SK-N-SH treated with all-trans-retinoic acid at 6 μM for 48 hours (cell line): ENCODE data around the gene LYSMD3.

Source experiments
- ARNTL ChIP-seq: fragments of 450-650 bp; formaldehyde crosslinking; IDR thresholded peaks from 2 replicates; pipeline ENCODE4 v1.5.0; 2020; ENCODE audit warnings: low read depth, mild to moderate bottlenecking, moderate library complexity, borderline replicate concordance
- GLIS3 ChIP-seq: fragments of 250-450 bp; sonication (Bioruptor Pico); IDR thresholded peaks from 2 replicates; pipeline ENCODE4 v1.5.0; 2020; ENCODE audit warnings: mild to moderate bottlenecking, moderate library complexity
- ISL1 ChIP-seq: fragments of 250-450 bp; sonication (Bioruptor Pico); IDR thresholded peaks from 2 replicates; pipeline ENCODE4 v2.1.2; 2022; ENCODE audit warnings: mild to moderate bottlenecking, moderate library complexity
- TF ChIP-seq, protein P1 (sequence below): fragments of 250-450 bp; sonication (Bioruptor Pico); IDR thresholded peaks from 2 replicates; pipeline ENCODE4 v1.5.1; 2020; ENCODE audit warnings: low read depth, mild to moderate bottlenecking, moderate library complexity

DNA sequence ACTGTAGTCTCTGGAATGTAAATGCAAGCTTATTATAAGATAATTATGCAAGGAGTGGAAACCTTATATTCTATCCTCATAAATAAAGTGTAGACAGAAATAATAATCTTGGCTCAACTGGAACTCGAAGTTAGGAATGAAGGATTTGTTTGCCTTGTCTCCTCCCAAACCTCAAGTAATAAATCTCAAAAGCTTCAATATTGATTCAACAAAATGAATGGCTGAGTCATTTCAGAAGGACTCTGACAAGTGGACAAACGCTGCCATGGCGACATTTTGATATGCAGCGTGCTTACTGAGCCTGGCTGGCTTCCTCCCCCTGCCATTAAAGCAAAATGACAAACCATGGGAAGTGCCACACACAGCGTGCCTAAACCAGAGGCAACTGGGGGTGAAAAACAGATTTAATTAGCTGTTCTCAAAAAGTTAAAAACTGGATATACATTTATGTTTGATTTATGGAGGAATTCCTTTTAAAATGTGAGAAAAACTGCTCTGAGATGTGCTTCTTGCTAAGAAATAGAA, 18.7 kb upstream of the LYSMD3 start:
- TF ChIP-seq, protein P1, sequence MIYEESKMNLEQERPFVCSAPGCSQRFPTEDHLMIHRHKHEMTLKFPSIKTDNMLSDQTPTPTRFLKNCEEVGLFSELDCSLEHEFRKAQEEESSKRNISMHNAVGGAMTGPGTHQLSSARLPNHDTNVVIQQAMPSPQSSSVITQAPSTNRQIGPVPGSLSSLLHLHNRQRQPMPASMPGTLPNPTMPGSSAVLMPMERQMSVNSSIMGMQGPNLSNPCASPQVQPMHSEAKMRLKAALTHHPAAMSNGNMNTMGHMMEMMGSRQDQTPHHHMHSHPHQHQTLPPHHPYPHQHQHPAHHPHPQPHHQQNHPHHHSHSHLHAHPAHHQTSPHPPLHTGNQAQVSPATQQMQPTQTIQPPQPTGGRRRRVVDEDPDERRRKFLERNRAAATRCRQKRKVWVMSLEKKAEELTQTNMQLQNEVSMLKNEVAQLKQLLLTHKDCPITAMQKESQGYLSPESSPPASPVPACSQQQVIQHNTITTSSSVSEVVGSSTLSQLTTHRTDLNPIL = no peak
- TF ChIP-seq ARNTL (CRISPR knock-in tag) = no peak
- TF ChIP-seq GLIS3 = no peak
- no peak for TF ChIP-seq ISL1 (CRISPR knock-in tag)
